Measurements from ENCODE around the gene EQTN.

DNA sequence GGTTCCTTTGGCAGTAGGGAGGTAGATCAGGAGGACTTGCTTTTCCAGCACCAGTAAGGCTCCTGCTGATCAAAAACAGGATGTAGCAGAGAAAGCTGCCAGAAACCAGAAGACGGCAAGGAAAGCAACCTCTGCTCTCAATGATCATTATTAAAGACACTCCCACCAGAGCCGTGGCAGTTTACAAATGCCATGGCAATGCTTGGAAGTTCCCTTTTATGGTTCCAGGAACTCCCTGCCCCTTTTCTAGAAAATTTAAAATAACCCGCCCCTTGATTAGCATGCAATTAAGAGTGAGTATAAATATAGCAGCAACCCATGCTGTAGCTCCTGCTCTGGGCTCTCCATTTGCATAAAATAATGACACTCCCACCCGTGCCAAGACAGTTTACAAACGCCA is 16.1 kb downstream of the EQTN start:
- TF ChIP-seq POLR2A (IDR thresholded peaks at IDR 0.05), result no peak
- TF ChIP-seq, protein P1, sequence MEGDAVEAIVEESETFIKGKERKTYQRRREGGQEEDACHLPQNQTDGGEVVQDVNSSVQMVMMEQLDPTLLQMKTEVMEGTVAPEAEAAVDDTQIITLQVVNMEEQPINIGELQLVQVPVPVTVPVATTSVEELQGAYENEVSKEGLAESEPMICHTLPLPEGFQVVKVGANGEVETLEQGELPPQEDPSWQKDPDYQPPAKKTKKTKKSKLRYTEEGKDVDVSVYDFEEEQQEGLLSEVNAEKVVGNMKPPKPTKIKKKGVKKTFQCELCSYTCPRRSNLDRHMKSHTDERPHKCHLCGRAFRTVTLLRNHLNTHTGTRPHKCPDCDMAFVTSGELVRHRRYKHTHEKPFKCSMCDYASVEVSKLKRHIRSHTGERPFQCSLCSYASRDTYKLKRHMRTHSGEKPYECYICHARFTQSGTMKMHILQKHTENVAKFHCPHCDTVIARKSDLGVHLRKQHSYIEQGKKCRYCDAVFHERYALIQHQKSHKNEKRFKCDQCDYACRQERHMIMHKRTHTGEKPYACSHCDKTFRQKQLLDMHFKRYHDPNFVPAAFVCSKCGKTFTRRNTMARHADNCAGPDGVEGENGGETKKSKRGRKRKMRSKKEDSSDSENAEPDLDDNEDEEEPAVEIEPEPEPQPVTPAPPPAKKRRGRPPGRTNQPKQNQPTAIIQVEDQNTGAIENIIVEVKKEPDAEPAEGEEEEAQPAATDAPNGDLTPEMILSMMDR (IDR thresholded peaks at IDR 0.05), result no peak

Data from tibial nerve (tissue), 3 donors.